Central memory CD8-positive, alpha-beta T cell (primary cell): Measurements from ENCODE around the gene SMIM44.

ENCODE experiments used
- ATAC-seq: fragments of 150-1000 bp; cut with Tn5 transposase; replicated peaks from 2 replicates; pipeline ENCODE4 v1.10.0; 2022; ENCODE audit warnings: mild to moderate bottlenecking, moderate FRiP score, moderate number of reproducible peaks; ENCODE audit not compliant: poor library complexity, severe bottlenecking; ENCODE audit errors: extremely low read depth
- DNase-seq, 2 donors: peaks; one replicate each; pipeline ENCODE4 v3.0.0; 2021; ENCODE audit warnings: low spot score in 2 of 2
- H3K27ac Mint-ChIP-seq: one replicate; pipeline ENCODE4 v1.8.0; 2022; ENCODE audit warnings: low read depth, mild to moderate bottlenecking, moderate library complexity, mixed read lengths
- H3K27me3 Mint-ChIP-seq: one replicate; pipeline ENCODE4 v1.8.0; 2022; ENCODE audit warnings: mixed read lengths
- H3K36me3 Mint-ChIP-seq: one replicate; pipeline ENCODE4 v1.8.0; 2022; ENCODE audit warnings: mild to moderate bottlenecking, moderate library complexity, mixed read lengths; ENCODE audit not compliant: insufficient read depth
- H3K4me1 Mint-ChIP-seq: one replicate; pipeline ENCODE4 v1.8.0; 2022; ENCODE audit warnings: mixed read lengths
- H3K4me3 Mint-ChIP-seq: one replicate; pipeline ENCODE4 v1.8.0; 2022; ENCODE audit warnings: mild to moderate bottlenecking, moderate library complexity, mixed read lengths
- H3K9me3 Mint-ChIP-seq: one replicate; pipeline ENCODE4 v1.8.0; 2022; ENCODE audit warnings: mixed read lengths

The SMIM44 gene

DNA sequence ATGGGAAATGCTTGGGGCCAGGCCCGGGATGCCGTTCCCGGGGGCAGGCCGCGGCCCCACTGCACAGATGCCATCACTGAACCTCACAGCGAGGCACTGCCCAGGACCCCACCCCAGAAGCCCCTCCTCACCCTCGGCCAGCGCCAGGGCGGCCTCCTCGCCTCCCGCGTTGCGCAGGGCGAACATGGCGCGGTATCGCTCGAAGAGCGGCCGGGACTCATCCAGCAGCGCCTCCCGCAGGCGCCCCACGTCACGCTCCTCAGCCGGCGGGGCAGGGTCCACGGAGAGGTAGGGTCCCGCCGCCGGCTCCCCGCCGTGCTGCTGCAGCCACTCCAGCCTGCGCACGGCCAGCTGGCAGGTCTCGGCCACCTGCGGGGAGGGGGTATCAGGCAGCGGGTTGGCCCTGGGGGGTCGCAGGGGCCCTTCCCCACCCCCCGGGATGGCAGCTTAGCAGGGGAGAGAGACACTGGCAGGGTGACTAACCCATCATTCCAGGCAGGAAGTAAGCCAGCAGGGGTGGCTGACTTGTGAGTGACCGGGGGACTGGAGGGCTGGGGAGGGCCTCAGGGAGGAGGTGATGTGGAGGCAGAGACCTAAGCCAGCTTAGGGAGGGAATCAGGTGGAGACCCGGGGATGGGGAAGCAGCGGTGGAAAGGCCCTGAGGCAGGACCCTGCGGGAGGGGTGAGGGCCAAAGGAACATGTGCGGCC is 9.0 kb upstream of the SMIM44 start:
- H3K36me3 Mint-ChIP-seq = peaks cover 18% of the 10 kb centered on the region

DNA sequence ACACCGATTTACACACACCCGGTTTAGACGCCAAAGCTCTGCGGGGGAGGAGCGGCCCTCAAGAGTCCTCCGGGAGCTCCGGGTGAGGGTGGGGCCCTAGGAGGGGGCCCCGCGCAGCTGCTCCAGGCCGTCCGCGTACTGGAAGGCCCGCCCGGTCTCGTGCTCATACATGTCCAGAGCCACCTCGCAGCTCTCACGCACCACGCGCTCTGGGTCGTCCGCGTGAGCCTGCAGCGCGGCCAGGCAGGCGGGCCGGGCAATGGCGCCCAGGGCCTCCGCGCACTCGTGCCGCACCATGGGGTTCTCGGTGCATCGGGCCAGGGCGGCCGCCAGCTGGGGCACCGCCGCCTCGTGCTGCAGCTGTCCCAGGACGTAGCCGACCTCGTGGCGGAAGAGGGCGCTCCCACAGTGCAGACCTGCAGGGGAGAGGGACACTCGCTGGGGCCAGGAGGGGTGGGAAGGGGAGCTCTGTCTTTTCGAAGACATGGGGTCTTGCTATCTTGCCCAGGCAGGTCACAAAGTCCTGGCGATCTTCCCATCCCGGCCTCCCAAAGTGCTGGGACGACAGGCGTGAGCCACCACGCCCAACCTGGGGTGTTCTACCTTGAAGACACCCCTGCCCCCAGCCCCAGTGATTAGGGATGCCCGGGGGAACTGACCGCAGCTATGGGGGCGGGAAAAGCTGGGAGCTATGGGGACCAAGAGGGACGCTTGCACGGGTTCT is 8.3 kb upstream of the SMIM44 start:
- no peaks in the 10 kb centered on the region for H3K4me1 Mint-ChIP-seq
- no peak overlapping the region for H3K4me3 Mint-ChIP-seq
- H3K36me3 Mint-ChIP-seq = peaks cover 18% of the 10 kb centered on the region
- ATAC-seq = no peak
- no peaks in the 10 kb centered on the region for H3K27me3 Mint-ChIP-seq
- H3K9me3 Mint-ChIP-seq = no peaks in the 10 kb centered on the region
- no peak overlapping the region for H3K27ac Mint-ChIP-seq
- no peak for DNase-seq

More for the DNA sequence above, 9.0 kb upstream of the SMIM44 start:
- Mint-ChIP-seq H3K27me3 (no peaks in the 10 kb centered on the region), H3K9me3 (no peaks in the 10 kb centered on the region), H3K4me3 (no peak overlapping the region), H3K27ac (no peak overlapping the region), H3K4me1 (peaks cover 5% of the 10 kb centered on the region)
- DNase-seq (no peak), ATAC-seq (no peak)

DNA sequence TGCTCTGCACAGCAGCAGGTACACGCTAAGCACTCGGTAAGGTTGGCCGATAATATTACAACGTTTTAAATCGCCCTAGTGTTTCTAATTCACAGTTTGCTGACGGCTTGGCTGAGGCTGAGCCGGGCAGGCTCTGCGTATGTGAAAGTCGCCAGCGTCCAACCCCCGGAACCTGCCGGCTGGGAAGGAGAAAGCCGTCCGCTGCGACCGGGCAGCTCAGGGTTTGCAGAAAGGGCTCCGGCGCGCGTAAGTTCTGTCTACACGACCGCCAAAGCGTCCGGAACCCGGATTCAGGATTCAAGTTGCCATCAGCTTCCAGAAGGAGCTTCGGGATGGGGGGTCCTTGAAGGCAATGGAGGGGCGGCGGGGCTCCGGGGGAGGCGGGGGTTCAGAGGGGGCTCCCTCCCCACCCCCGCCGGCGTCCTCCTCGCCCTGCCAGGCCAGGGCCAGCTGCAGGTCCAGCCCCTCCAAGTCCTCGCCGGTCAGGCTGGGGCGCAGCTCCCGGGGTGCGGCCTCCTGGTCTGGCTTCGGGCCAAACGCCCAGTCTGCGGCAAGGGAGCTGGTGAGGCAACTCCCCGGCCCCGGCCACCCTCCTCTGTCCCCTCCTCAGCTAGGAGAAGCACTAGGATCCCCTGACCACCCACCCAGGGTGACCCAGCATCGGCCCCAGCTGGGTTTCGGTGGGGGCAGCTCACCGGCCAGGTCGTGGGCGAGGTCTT is 575 bp downstream of the SMIM44 start:
- no peak for ATAC-seq
- H3K27me3 Mint-ChIP-seq = no peaks in the 10 kb centered on the region
- no peak overlapping the region for H3K27ac Mint-ChIP-seq
- no peaks in the 10 kb centered on the region for H3K9me3 Mint-ChIP-seq
- peaks cover 3% of the 10 kb centered on the region for H3K36me3 Mint-ChIP-seq
- peaks cover 13% of the 10 kb centered on the region for H3K4me1 Mint-ChIP-seq
- H3K4me3 Mint-ChIP-seq = no peak overlapping the region
- no peak for DNase-seq

DNA sequence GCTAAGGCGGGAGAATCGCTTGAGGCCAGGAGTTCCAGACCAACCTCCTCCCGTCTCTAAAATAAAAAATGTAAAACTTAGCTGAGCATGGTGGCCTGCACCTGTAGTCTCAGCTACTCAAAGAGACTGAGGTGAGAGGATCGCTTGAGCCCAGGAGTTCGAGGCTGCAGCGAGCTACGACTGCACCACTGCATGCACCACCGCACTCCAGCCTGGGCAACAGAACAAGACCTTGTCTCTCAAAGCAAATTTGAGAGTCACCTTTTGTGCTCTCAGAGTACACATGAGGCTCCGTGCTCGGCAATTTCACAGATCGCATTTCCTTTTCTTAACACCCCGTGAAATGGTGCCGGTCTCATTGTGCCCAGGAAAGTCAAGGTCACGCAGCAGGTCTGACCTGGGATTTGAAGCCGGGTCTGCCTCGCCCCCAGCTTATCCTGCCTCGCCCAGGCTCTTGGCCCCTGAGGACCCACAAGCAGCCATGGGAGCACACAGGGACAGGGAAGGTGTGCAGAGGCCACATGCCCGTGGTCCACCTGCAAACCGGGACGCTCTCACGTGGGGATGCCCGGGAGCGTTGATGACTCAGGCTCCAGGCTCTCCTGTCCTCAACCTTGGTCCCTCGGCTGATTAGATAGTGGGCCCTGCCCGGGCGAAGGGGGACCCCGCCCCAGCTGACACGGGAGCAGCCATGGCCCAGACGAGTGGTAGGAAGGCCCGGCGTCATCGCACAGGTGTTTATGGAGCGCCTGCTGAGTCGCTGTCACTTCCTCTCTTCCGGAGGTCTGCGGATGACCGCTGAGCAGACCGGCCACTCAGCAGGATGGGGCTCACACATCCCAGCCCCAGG is 1.8 kb downstream of the SMIM44 start:
- ATAC-seq (no peak), DNase-seq (no peak)
- Mint-ChIP-seq H3K36me3 (peaks cover 3% of the 10 kb centered on the region), H3K4me1 (peaks cover 13% of the 10 kb centered on the region), H3K4me3 (no peak overlapping the region), H3K27me3 (no peaks in the 10 kb centered on the region), H3K27ac (no peak overlapping the region), H3K9me3 (no peaks in the 10 kb centered on the region)

- ATAC-seq (no peak), DNase-seq (no peak)
- Mint-ChIP-seq H3K36me3 (peaks cover 3% of the 10 kb centered on the region), H3K9me3 (no peaks in the 10 kb centered on the region), H3K4me3 (no peak within 1 kb of the TSS), H3K27me3 (no peaks in the 10 kb centered on the region), H3K27ac (no peak within 1 kb of the TSS), H3K4me1 (peaks cover 13% of the 10 kb centered on the region)
These were observed 2.7 kb downstream of the SMIM44 start, which contains the start of gene SMIM24 for GRCh38 chr19:3480383-3481091. Gene SMIM24, minus strand, starts transcription at chr19:3480525. Its CDS starts 62 bp downstream, at chr19:3480463.

DNA sequence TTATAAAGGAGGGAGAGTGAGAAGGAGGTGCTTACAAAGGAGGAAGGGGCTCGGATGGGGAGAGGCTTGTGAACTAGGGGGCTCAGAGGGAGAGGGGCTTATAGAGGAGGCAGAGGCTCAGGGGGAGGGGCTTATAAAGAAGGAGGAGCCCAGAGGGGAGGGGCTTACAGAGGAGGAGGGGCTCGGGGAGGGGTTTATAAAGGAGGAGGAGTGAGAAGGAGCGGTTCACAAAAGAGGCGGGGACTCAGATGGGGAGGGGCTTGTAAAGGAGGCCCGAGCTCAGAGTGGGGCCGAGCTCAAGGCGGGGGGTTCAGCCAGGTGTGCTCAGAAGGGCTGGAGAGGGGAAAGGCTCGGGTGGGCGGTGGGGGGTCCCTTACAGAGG is 3.4 kb downstream of the SMIM44 start:
- Mint-ChIP-seq H3K27ac (no peak overlapping the region), H3K9me3 (no peaks in the 10 kb centered on the region), H3K4me3 (no peak overlapping the region), H3K36me3 (peaks cover 3% of the 10 kb centered on the region), H3K4me1 (peaks cover 13% of the 10 kb centered on the region), H3K27me3 (no peaks in the 10 kb centered on the region)
- ATAC-seq (peak; percentile 24), DNase-seq (no peak)

GRCh38 chr19:3479177-3479833 is 3.9 kb downstream of the SMIM44 start:
- no peaks in the 10 kb centered on the region for H3K9me3 Mint-ChIP-seq
- ATAC-seq (peak; percentile 52), DNase-seq (peak; percentile 31 to 45)
- peak overlapping the region; percentile 29 for H3K27ac Mint-ChIP-seq
- H3K4me3 Mint-ChIP-seq = peak overlapping the region; percentile 68
- H3K4me1 Mint-ChIP-seq = peaks cover 13% of the 10 kb centered on the region
- no peaks in the 10 kb centered on the region for H3K27me3 Mint-ChIP-seq
- H3K36me3 Mint-ChIP-seq = peaks cover 3% of the 10 kb centered on the region

- ATAC-seq = no peak
- no peaks in the 10 kb centered on the region for H3K27me3 Mint-ChIP-seq
These were observed 4.6 kb downstream of the SMIM44 start for GRCh38 chr19:3478409-3479176.

GRCh38 chr19:3477951-3478350 is 5.3 kb downstream of the SMIM44 start:
- Mint-ChIP-seq H3K9me3 (no peaks in the 10 kb centered on the region), H3K4me3 (peak overlapping the region; percentile 68), H3K4me1 (peaks cover 13% of the 10 kb centered on the region), H3K27ac (peak overlapping the region; percentile 29), H3K27me3 (no peaks in the 10 kb centered on the region), H3K36me3 (peaks cover 1% of the 10 kb centered on the region)
- ATAC-seq = no peak
- DNase-seq = no peak

More at GRCh38 chr19:3478409-3479176, 4.6 kb downstream of the SMIM44 start:
- Mint-ChIP-seq H3K36me3 (peaks cover 3% of the 10 kb centered on the region), H3K4me1 (peaks cover 13% of the 10 kb centered on the region), H3K27ac (peak overlapping the region; percentile 29), H3K9me3 (no peaks in the 10 kb centered on the region), H3K4me3 (peak overlapping the region; percentile 68)
- DNase-seq = no peak

DNA sequence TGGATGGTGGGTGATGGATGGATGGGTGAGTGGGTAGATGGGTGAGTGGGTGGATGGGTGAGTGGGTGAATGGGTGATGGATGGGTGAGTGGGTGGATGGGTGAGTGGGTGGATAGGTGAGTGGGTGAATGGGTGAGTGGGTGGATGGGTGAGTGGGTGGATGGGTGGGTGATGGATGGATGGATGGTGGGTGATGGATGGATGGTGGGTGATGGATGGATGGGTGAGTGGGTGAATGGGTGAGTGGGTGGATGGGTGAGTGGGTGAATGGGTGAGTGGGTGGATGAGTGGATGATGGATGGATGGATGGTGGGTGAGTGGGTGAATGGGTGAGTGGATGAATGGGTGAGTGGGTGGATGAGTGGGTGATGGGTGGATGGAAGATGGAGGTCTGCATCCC is 5.7 kb downstream of the SMIM44 start:
- Mint-ChIP-seq H3K4me1 (peaks cover 13% of the 10 kb centered on the region), H3K27me3 (no peaks in the 10 kb centered on the region), H3K27ac (no peak overlapping the region), H3K4me3 (no peak overlapping the region), H3K9me3 (no peaks in the 10 kb centered on the region), H3K36me3 (peaks cover 1% of the 10 kb centered on the region)
- ATAC-seq (no peak), DNase-seq (no peak)

DNA sequence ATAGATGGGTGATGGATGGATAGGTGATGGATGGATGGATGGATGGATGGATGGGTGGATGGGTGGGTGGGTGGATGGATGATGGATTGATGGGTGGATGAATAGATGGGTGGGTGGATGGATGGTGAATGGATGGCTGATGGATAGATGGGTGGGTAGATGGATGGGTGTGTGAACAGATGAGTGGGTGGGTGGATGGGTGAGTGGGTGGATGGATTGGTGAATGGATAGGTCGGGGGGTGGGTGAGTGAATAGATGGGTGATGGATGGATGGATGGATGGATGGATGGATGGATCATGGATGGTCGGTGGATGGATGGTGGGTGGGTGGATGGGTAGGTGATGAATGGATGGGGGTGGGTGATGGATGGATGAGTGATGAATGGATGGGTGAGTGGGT is 6.4 kb downstream of the SMIM44 start:
- DNase-seq (no peak), ATAC-seq (no peak)
- H3K27me3 Mint-ChIP-seq = no peaks in the 10 kb centered on the region
- H3K9me3 Mint-ChIP-seq = no peaks in the 10 kb centered on the region
- H3K36me3 Mint-ChIP-seq = peaks cover 1% of the 10 kb centered on the region
- H3K27ac Mint-ChIP-seq = no peak overlapping the region
- H3K4me3 Mint-ChIP-seq = no peak overlapping the region
- peaks cover 13% of the 10 kb centered on the region for H3K4me1 Mint-ChIP-seq
